SK-N-DZ (cell line): Measurements from ENCODE around the gene CSMD2.

Experiments used
- DNase-seq: peaks from one replicate; pipeline ENCODE4 v3.0.0-alpha.2; 2015; ENCODE audit warnings: low spot score
- small RNA-seq, 2 experiments: library from RNA; depleted of rRNA; stranded (forward); fragments of <200 nt; gene quantifications; one replicate each; pipeline ENCODE3, GENCODE V24; 2014

Gene CSMD2

DNA sequence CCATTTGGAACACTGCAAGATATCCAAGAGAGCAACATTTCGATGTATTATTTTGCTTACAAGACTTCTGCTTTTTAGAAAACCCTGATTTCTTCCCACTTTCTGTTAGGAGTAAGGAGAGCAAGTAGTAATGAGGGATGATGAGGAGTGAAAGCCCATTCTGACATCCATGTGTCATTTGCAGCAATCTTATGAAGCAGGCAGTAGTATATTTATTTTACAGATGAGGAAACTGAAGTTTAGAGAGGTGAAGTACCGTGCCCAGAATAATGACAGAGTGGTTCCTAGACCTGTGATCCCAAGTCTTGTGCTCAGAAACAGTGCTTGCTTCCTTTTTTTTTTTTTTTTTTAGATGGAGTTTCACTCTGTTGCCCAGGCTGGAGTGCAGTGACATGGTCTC, 699.7 kb downstream of the CSMD2 start:
- no peak for DNase-seq

DNA sequence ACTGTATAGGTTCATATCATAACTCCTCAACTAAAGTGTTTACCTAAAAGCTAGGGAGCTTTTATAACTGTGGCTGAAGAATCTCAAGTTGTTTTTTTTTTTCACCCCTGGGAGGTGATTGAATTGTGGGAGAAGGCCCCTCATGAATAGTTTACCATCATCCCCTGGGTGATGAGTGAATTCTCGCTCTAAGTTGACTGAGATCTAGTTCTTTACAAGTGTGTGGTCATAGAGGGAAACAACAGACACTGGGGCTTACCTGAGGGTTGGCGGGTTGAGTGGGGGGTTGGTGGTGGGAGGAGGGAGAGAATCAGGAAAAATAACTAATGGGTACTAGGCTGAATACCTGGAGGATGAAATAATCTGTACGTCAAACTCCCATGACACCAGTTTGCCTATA, 700.5 kb downstream of the CSMD2 start:
- no peak for DNase-seq

Small RNAs within 50 kb of the gene (small RNA-seq; reads per million reads assigned to genes)
- gene RNA5SP42 = 0.03 to 0.75 reads per million in 2 experiments
